ENCODE data around the gene PRKG1.

Gene PRKG1

GRCh38 chr10:51852297-51852696, 778.0 kb downstream of the PRKG1 start:
- no peak for DNase-seq

- no peak for DNase-seq
These were observed 783.0 kb downstream of the PRKG1 start for GRCh38 chr10:51857305-51857704.

- DNase-seq, result no peak
These were observed 786.0 kb downstream of the PRKG1 start for GRCh38 chr10:51860257-51860656.

- no peak for DNase-seq
These were observed 786.8 kb downstream of the PRKG1 start for GRCh38 chr10:51861051-51861450.

GRCh38 chr10:51861731-51862130, 787.4 kb downstream of the PRKG1 start:
- no peak for DNase-seq

- no peak for DNase-seq
These were observed 787.9 kb downstream of the PRKG1 start for GRCh38 chr10:51862149-51862548.

GRCh38 chr10:51867956-51868355, 793.7 kb downstream of the PRKG1 start:
- no peak for DNase-seq

- DNase-seq, result no peak
These were observed 799.8 kb downstream of the PRKG1 start for GRCh38 chr10:51874131-51874530.

GRCh38 chr10:51875610-51876009, 801.3 kb downstream of the PRKG1 start:
- no peak for DNase-seq

- DNase-seq, result no peak
These were observed 802.2 kb downstream of the PRKG1 start for GRCh38 chr10:51876503-51876902.

GRCh38 chr10:51876979-51877378, 802.7 kb downstream of the PRKG1 start:
- DNase-seq, result no peak

GRCh38 chr10:51877636-51878035, 803.3 kb downstream of the PRKG1 start:
- no peak for DNase-seq

- DNase-seq, result no peak
These were observed 804.4 kb downstream of the PRKG1 start for GRCh38 chr10:51878695-51879094.

GRCh38 chr10:51879238-51879637, 805.0 kb downstream of the PRKG1 start:
- DNase-seq, result peak; percentile 25

GRCh38 chr10:51881213-51881612, 806.9 kb downstream of the PRKG1 start:
- no peak for DNase-seq

GRCh38 chr10:51886438-51887068, 812.3 kb downstream of the PRKG1 start:
- no peak for DNase-seq

GRCh38 chr10:51888263-51888662, 814.0 kb downstream of the PRKG1 start:
- no peak for DNase-seq

- DNase-seq, result no peak
These were observed 818.0 kb downstream of the PRKG1 start for GRCh38 chr10:51892313-51892712.

- no peak for DNase-seq
These were observed 818.8 kb downstream of the PRKG1 start for GRCh38 chr10:51892965-51893658.

- DNase-seq, result no peak
These were observed 820.7 kb downstream of the PRKG1 start for GRCh38 chr10:51894771-51895578.

GRCh38 chr10:51896849-51897248, 822.6 kb downstream of the PRKG1 start:
- no peak for DNase-seq

GRCh38 chr10:51897560-51897959, 823.3 kb downstream of the PRKG1 start:
- DNase-seq, result no peak

- no peak for DNase-seq
These were observed 825.9 kb downstream of the PRKG1 start for GRCh38 chr10:51900180-51900579.

GRCh38 chr10:51903675-51904074, 829.4 kb downstream of the PRKG1 start:
- no peak for DNase-seq

Data from stimulated activated CD4-positive, alpha-beta T cell treated with anti-CD3 and anti-CD28 coated beads, Interleukin-15, amount 100 ng/mL, for 24 hours (primary cell).